Spleen (tissue), 7 donors: Measurements from ENCODE around the gene CDC42BPA.

Experiments
- CTCF ChIP-seq, 11 experiments: fragments of 200-600 bp in 7 of 11; fragments of 450-650 bp in 4 of 11; sonication (generic) in 4 of 11; IDR thresholded peaks in 8 of 11; conservative IDR thresholded peaks in 3 of 11; 1 replicate in 7 of 11; 2 replicates in 4 of 11; pipeline versions ENCODE4 v1.4.0 to v1.8.0; 2016 to 2021; ENCODE audit warnings: antibody characterized with exemption in 11 of 11, inconsistent platforms in 4 of 11, mild to moderate bottlenecking in 1 of 11
- POLR2A ChIP-seq, 3 donors: fragments of 450-650 bp; IDR thresholded peaks; one replicate each; pipeline ENCODE4 v1.5.1; 2017; ENCODE audit warnings: antibody characterized with exemption in 3 of 3, mild to moderate bottlenecking in 1 of 3
- donor health status: DM: no; HTN: no; CAD: no; lungs with moderate emphysema.
- donor health status: DM: no; HTN: no; CAD: no.
- donor health status: DM: no; HTN: no; CAD: no.

- TF ChIP-seq CTCF (IDR thresholded peaks at IDR 0.05 in 8 of 11, conservative IDR thresholded peaks at IDR 0.05 in 3 of 11) (no peak), POLR2A (IDR thresholded peaks at IDR 0.05) (no peak)
These were observed 36.9 kb downstream of the CDC42BPA start for GRCh38 chr1:227281371-227281770.
